SK-N-MC (cell line): ENCODE measurements around the gene ESRRB.

Source experiments
- FOXP2 ChIP-seq: optimal IDR thresholded peaks from 2 replicates; pipeline ENCODE3; 2011; ENCODE audit warnings: mild to moderate bottlenecking, moderate library complexity; ENCODE audit not compliant: insufficient read depth; ENCODE audit errors: extremely low read length, control extremely low read depth
- POLR2AphosphoS5 ChIP-seq: IDR thresholded peaks from 2 replicates; pipeline ENCODE4 v1.6.1; 2012; ENCODE audit warnings: mild to moderate bottlenecking, low read depth, low read length, borderline replicate concordance

DNA sequence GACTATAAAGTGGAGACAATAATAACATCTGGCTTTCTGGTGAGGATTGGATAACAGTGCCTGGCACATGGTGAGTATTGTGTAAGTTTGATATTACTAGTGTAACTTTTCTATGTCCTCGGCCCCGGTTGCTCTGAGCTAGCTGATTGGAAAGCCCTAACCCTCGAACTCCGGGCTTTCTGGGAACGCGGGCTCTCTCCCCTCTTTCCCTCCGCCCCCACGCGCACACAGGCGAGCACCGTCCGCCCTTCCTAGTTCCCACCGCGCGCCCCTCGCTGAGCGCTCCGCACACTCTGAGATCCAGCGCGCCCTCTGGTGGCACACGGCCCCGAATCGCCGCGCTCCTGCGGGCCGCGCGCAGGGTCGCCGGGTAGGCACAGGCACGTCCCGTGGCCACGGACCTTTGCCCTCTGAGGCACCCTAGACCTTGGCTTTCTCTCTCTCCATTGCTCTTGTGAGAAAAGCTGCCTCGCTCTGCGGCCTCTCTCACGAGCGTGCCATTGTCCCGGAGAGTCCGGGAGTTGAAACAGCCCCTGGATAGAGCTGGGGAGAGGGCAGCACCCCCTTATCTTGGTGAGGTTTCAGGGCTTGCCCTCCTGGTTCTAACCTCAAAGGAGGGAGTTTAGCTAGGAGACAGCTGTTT is 23.2 kb upstream of the ESRRB start:
- TF ChIP-seq POLR2AphosphoS5, result no peak
- TF ChIP-seq FOXP2, result no peak
